Measurements from ENCODE around the gene NEK11.

Gene NEK11

GRCh38 chr3:131387796-131388489 lies 361.3 kb downstream of the NEK11 start:
- no peak for DNase-seq
- no peak overlapping the region for H3K4me3 Mint-ChIP-seq
- no peak for ATAC-seq (replicated peaks)
- no peaks in the 10 kb centered on the region for H3K9me3 Mint-ChIP-seq
- no peaks in the 10 kb centered on the region for H3K36me3 Mint-ChIP-seq (ENCODE audit: insufficient read depth)
- peaks cover 6 to 8% of the 10 kb centered on the region in 2 donors for H3K4me1 Mint-ChIP-seq (ENCODE audit: low read depth in 2 of 2)
- no peak overlapping the region for H3K27ac Mint-ChIP-seq
- peaks cover 0 to 9% of the 10 kb centered on the region in 2 donors for H3K27me3 Mint-ChIP-seq

GRCh38 chr3:131388490-131388799 lies 361.8 kb downstream of the NEK11 start:
- H3K9me3 Mint-ChIP-seq = no peaks in the 10 kb centered on the region
- no peaks in the 10 kb centered on the region for H3K36me3 Mint-ChIP-seq (ENCODE audit: insufficient read depth)
- H3K27me3 Mint-ChIP-seq = peaks cover 0 to 9% of the 10 kb centered on the region in 2 donors
- ATAC-seq (replicated peaks) (no peak), DNase-seq (no peak)
- peaks cover 6 to 8% of the 10 kb centered on the region in 2 donors for H3K4me1 Mint-ChIP-seq (ENCODE audit: low read depth in 2 of 2)
- H3K4me3 Mint-ChIP-seq = no peak overlapping the region
- no peak overlapping the region for H3K27ac Mint-ChIP-seq

DNA sequence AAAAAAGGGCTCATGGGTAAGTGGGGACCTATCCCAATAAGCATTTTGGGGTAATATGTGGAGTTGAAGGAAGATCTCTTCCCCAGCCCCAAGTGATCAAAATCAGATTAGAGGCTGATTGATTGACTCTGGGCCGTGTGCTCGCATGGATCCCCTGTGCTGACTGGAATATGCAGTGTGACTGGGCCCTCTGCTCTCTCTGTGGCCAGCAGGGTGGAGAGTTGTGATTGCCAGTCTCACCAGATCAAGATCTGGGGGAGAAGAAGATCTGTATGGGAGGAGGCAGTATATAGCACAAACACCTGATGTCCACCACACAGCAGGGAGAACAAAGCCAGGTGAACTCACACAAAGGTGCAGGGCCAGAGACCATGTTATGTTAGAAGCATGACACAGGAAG lies 363.7 kb downstream of the NEK11 start:
- Mint-ChIP-seq H3K9me3 (no peaks in the 10 kb centered on the region), H3K4me3 (no peak overlapping the region), H3K27ac (no peak overlapping the region), H3K27me3 (peaks cover 0 to 9% of the 10 kb centered on the region in 2 donors), H3K4me1 (ENCODE audit: low read depth in 2 of 2) (peaks cover 0 to 8% of the 10 kb centered on the region in 2 donors), H3K36me3 (ENCODE audit: insufficient read depth) (no peaks in the 10 kb centered on the region)
- no peak for ATAC-seq (replicated peaks)
- DNase-seq = no peak

DNA sequence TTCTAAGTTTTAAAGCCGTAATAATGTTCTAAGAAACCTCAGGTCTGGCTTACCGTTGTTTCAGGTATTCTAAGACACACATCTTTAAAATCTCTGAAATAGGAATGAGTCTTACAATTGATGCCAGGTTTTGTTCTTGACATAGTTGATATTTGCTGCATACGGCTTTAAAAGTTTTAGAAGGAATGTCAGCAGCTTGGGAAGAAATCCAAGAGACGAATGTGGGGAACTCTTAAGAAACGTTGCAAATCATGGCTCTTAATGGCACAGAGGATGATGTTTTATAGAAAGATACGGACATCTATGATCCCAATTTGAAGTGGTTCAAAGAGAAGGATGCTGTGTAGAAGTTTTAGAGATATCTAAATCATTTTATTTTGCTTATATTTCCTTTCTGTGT lies 366.4 kb downstream of the NEK11 start:
- no peaks in the 10 kb centered on the region for H3K36me3 Mint-ChIP-seq (ENCODE audit: insufficient read depth)
- DNase-seq (no peak), ATAC-seq (replicated peaks) (no peak)
- H3K4me1 Mint-ChIP-seq (ENCODE audit: low read depth in 2 of 2) = no peaks in the 10 kb centered on the region
- no peaks in the 10 kb centered on the region for H3K9me3 Mint-ChIP-seq
- no peak overlapping the region for H3K4me3 Mint-ChIP-seq
- peaks cover 0 to 15% of the 10 kb centered on the region in 2 donors for H3K27me3 Mint-ChIP-seq
- no peak overlapping the region for H3K27ac Mint-ChIP-seq

DNA sequence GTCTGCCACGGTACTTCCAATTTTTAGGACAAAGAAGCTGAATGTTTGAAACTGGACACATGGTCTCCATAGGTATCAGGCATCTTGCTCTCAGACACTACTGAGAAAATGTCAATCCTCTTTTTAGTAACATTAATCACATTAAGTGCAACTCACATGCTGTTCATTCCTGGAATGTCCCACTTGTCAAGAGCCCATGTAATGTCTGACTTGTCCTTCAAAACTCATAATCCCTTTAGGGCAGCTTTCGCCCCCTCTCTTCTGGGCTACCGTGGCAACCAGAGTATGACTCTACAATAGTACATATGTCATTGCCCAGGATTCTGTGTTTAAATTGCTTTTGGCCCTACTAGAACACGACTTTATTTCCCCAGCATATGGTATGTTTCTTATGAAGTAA lies 367.2 kb downstream of the NEK11 start:
- H3K9me3 Mint-ChIP-seq = no peaks in the 10 kb centered on the region

GRCh38 chr3:131394400-131394799 lies 367.7 kb downstream of the NEK11 start:
- H3K4me1 Mint-ChIP-seq (ENCODE audit: low read depth in 2 of 2) = no peaks in the 10 kb centered on the region
- H3K9me3 Mint-ChIP-seq = no peaks in the 10 kb centered on the region
- ATAC-seq (replicated peaks) (no peak), DNase-seq (no peak)
- H3K36me3 Mint-ChIP-seq (ENCODE audit: insufficient read depth) = no peaks in the 10 kb centered on the region
- peaks cover 0 to 17% of the 10 kb centered on the region in 2 donors for H3K27me3 Mint-ChIP-seq
- H3K4me3 Mint-ChIP-seq = no peak overlapping the region
- no peak overlapping the region for H3K27ac Mint-ChIP-seq

More for the DNA sequence above, 367.2 kb downstream of the NEK11 start:
- Mint-ChIP-seq H3K36me3 (ENCODE audit: insufficient read depth) (no peaks in the 10 kb centered on the region), H3K4me3 (no peak overlapping the region), H3K27me3 (peaks cover 0 to 17% of the 10 kb centered on the region in 2 donors), H3K4me1 (ENCODE audit: low read depth in 2 of 2) (no peaks in the 10 kb centered on the region), H3K27ac (no peak overlapping the region)
- ATAC-seq (replicated peaks) (no peak), DNase-seq (no peak)

GRCh38 chr3:131396170-131396569 lies 369.5 kb downstream of the NEK11 start:
- no peak for DNase-seq
- Mint-ChIP-seq H3K27me3 (peaks cover 0 to 18% of the 10 kb centered on the region in 2 donors), H3K27ac (no peak overlapping the region)

DNA sequence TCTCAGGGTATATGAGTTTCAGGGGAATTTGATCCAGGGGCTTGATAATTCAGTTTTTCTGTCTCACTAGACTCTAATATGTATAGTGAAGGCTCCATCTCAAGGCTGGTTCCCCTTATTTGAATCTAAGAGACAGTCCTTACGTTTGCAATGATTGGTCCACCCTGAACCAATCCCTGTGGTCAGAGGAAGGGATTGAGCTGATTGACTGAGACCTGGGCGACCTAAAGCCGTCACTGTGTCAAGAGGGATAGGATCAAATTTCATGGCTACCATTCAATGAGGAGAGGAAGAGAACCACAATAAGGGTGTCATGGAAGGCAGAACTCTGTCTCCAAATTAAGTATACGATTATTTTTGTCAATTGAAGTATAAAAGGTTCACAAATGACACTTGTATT lies 371.2 kb downstream of the NEK11 start:
- H3K27ac Mint-ChIP-seq = no peak overlapping the region
- ATAC-seq (replicated peaks) (no peak), DNase-seq (no peak)
- no peak overlapping the region for H3K4me3 Mint-ChIP-seq
- H3K27me3 Mint-ChIP-seq = peaks cover 0 to 24% of the 10 kb centered on the region in 2 donors
- H3K9me3 Mint-ChIP-seq = no peaks in the 10 kb centered on the region
- peaks cover 3% of the 10 kb centered on the region for H3K36me3 Mint-ChIP-seq (ENCODE audit: insufficient read depth)
- H3K4me1 Mint-ChIP-seq (ENCODE audit: low read depth in 2 of 2) = no peaks in the 10 kb centered on the region

More at GRCh38 chr3:131396170-131396569, 369.5 kb downstream of the NEK11 start:
- Mint-ChIP-seq H3K4me3 (no peak overlapping the region), H3K9me3 (no peaks in the 10 kb centered on the region), H3K4me1 (ENCODE audit: low read depth in 2 of 2) (no peaks in the 10 kb centered on the region), H3K36me3 (ENCODE audit: insufficient read depth) (peaks cover under 1% of the 10 kb centered on the region)
- no peak for ATAC-seq (replicated peaks)

Measured in effector memory CD8-positive, alpha-beta T cell (primary cell).